CD14-positive monocyte (primary cell): Measurements from ENCODE around the gene HSD17B13. TPM values are rescaled to one million over a fixed set of nuclear protein-coding genes. Genes with fewer than 3 reads are reported as not detected.

Experiments
- DNase-seq, 3 donors: peaks; one replicate each; pipeline ENCODE4 v3.0.0-alpha.2; 2011 to 2022
- H2AFZ ChIP-seq: 2 replicates; pipeline ENCODE4 v1.6.0; 2012; ENCODE audit warnings: mild to moderate bottlenecking, low read depth, low read length, inconsistent platforms; ENCODE audit not compliant: insufficient read depth, poor library complexity, severe bottlenecking
- H3K27ac ChIP-seq, 2 donors: 1 replicate in 1 of 2; 2 replicates in 1 of 2; pipeline ENCODE4 v1.5.1; 2012 to 2013; ENCODE audit warnings: low read length in 2 of 2, control low read depth in 1 of 2, inconsistent platforms in 1 of 2, low read depth in 1 of 2, mild to moderate bottlenecking in 1 of 2
- H3K27me3 ChIP-seq, 2 donors: one replicate each; pipeline versions ENCODE4 v1.6.0 to v1.6.1; 2011 to 2013; ENCODE audit warnings: low read length in 2 of 2; ENCODE audit not compliant: control insufficient read depth in 2 of 2, insufficient read depth in 2 of 2
- H3K36me3 ChIP-seq, 2 donors: replicated peaks in 1 of 2; 1 replicate in 1 of 2; 2 replicates in 1 of 2; pipeline versions ENCODE4 v1.5.1 to v1.6.1; 2012 to 2013; ENCODE audit warnings: low read length in 2 of 2, control low read depth in 1 of 2, inconsistent platforms in 1 of 2, mild to moderate bottlenecking in 1 of 2; ENCODE audit not compliant: insufficient read depth in 2 of 2, control insufficient read depth in 1 of 2
- H3K4me1 ChIP-seq, 2 donors: 1 replicate in 1 of 2; 2 replicates in 1 of 2; pipeline versions ENCODE4 v1.5.1 to v1.6.1; 2012 to 2013; ENCODE audit warnings: low read length in 2 of 2, control low read depth in 1 of 2, inconsistent platforms in 1 of 2, mild to moderate bottlenecking in 1 of 2, moderate library complexity in 1 of 2; ENCODE audit not compliant: insufficient read depth in 2 of 2, control insufficient read depth in 1 of 2
- H3K4me2 ChIP-seq: replicated peaks from 2 replicates; pipeline ENCODE3; 2012; ENCODE audit warnings: low read length, moderate library complexity, mild to moderate bottlenecking; ENCODE audit not compliant: poor library complexity, severe bottlenecking; ENCODE audit errors: extremely low read depth
- H3K4me3 ChIP-seq, 3 experiments: fragments of 200-600 bp in 1 of 3; sonication (generic) in 1 of 3; replicated peaks in 1 of 3; 1 replicate in 2 of 3; 2 replicates in 1 of 3; pipeline ENCODE4 v1.5.1; 2011 to 2013; ENCODE audit warnings: low read length in 3 of 3, mild to moderate bottlenecking in 3 of 3, control low read depth in 2 of 3, low read depth in 2 of 3, inconsistent platforms in 1 of 3, moderate library complexity in 1 of 3
- H3K79me2 ChIP-seq: 2 replicates; pipeline ENCODE4 v1.6.0; 2012; ENCODE audit warnings: mild to moderate bottlenecking, control low read depth, inconsistent platforms, low read length, moderate library complexity; ENCODE audit not compliant: insufficient read depth
- H3K9ac ChIP-seq: 2 replicates; pipeline ENCODE4 v1.6.0; 2017; ENCODE audit warnings: low read length, mild to moderate bottlenecking; ENCODE audit not compliant: insufficient read depth, poor library complexity, severe bottlenecking
- H3K9me3 ChIP-seq, 2 donors: replicated peaks in 1 of 2; 1 replicate in 1 of 2; 2 replicates in 1 of 2; pipeline versions ENCODE4 v1.5.1 to v1.6.1; 2012 to 2013; ENCODE audit warnings: low read length in 2 of 2, control low read depth in 1 of 2; ENCODE audit not compliant: control insufficient read depth in 1 of 2, insufficient read depth in 1 of 2
- H4K20me1 ChIP-seq: 2 replicates; pipeline ENCODE4 v1.6.0; 2012; ENCODE audit warnings: mild to moderate bottlenecking, low read length, control low read depth, moderate library complexity; ENCODE audit not compliant: insufficient read depth
- H3K27ac Mint-ChIP-seq, 7 donors: one replicate each; pipeline ENCODE4 v1.8.0; 2020; ENCODE audit warnings: mild to moderate bottlenecking in 7 of 7, mixed read lengths in 7 of 7, moderate library complexity in 6 of 7, inconsistent platforms in 2 of 7
- H3K27me3 Mint-ChIP-seq, 3 donors: one replicate each; pipeline ENCODE4 v1.8.0; 2021 to 2022; ENCODE audit warnings: low read depth in 3 of 3, mild to moderate bottlenecking in 3 of 3, mixed read lengths in 3 of 3, moderate library complexity in 3 of 3, inconsistent platforms in 1 of 3
- H3K36me3 Mint-ChIP-seq, 2 donors: one replicate each; pipeline ENCODE4 v1.8.0; 2020; ENCODE audit warnings: mixed read lengths in 2 of 2, inconsistent platforms in 1 of 2, mild to moderate bottlenecking in 1 of 2
- H3K4me1 Mint-ChIP-seq: one replicate; pipeline ENCODE4 v1.8.0; 2020; ENCODE audit warnings: mild to moderate bottlenecking, mixed read lengths
- H3K4me3 Mint-ChIP-seq, 2 donors: one replicate each; pipeline ENCODE4 v1.8.0; 2020; ENCODE audit warnings: mild to moderate bottlenecking in 2 of 2, mixed read lengths in 2 of 2, moderate library complexity in 1 of 2
- H3K9me3 Mint-ChIP-seq, 7 donors: one replicate each; pipeline ENCODE4 v1.8.0; 2020 to 2022; ENCODE audit warnings: mixed read lengths in 7 of 7, mild to moderate bottlenecking in 6 of 7, moderate library complexity in 6 of 7, inconsistent platforms in 2 of 7
- CTCF ChIP-seq: fragments of 200-600 bp; IDR thresholded peaks from one replicate; pipeline ENCODE4 v1.8.0; 2022; ENCODE audit warnings: antibody characterized with exemption, mild to moderate bottlenecking
- WGBS: methylation state at CpG from one replicate; pipeline ENCODE4 v1.1.5; 2013; ENCODE audit warnings: missing lambda C conversion rate; ENCODE audit not compliant: insufficient coverage; 5-methylcytosine and 5-hydroxymethylcytosine counted together
- intact Hi-C, 2 donors: fragments of 100-400 bp; cut with micrococcal nuclease; formaldehyde crosslinking; loops; one replicate each; pipeline versions ENCODE4 v1.15.0 to v1.15.1; 2023
- polyA plus RNA-seq, 3 donors: library from polyadenylated mRNA; depleted of rRNA in 1 of 3; unstranded in 2 of 3; stranded (reverse) in 1 of 3; fragments of 300-500 nt in 2 of 3; fragments of >200 nt in 1 of 3; fragmentation: Illumina TruSeq in 2 of 3; gene quantifications; 1 replicate in 2 of 3; 2 replicates in 1 of 3; pipeline ENCODE4 v1.2.3, GENCODE V29; 2012 to 2021

HSD17B13 gene
- polyA plus RNA-seq, 3 donors = 0.08 to 0.73 TPM; not detected in 1

GRCh38 chr4:87327136-87327535 lies 4.5 kb upstream of the HSD17B13 start:
- no peak overlapping the region for H3K27ac Mint-ChIP-seq
- Histone ChIP-seq H3K27me3 (no peaks in the 10 kb centered on the region), H3K9ac (no peak overlapping the region), H3K36me3 (no peaks in the 10 kb centered on the region), H4K20me1 (no peaks in the 10 kb centered on the region), H3K4me1 (no peaks in the 10 kb centered on the region), H3K79me2 (no peaks in the 10 kb centered on the region), H3K9me3 (peaks cover 14 to 34% of the 10 kb centered on the region in 2 donors), H2AFZ (no peak overlapping the region), H3K4me2 (no peak overlapping the region), H3K27ac (no peak overlapping the region), H3K4me3 (no peak overlapping the region)
- H3K4me3 Mint-ChIP-seq = no peak overlapping the region
- intact Hi-C loops = no loop called here
- no peak for TF ChIP-seq CTCF
- H3K36me3 Mint-ChIP-seq = no peaks in the 10 kb centered on the region
- DNase-seq = no peak
- peaks cover 0 to 2% (median 0%) of the 10 kb centered on the region in 3 donors for H3K27me3 Mint-ChIP-seq
- WGBS = 100% methylated on average over 1 of the region's 1 CpG
- peaks cover 26 to 47% (median 38%) of the 10 kb centered on the region in 7 donors for H3K9me3 Mint-ChIP-seq
- peaks cover 6% of the 10 kb centered on the region for H3K4me1 Mint-ChIP-seq

- Mint-ChIP-seq H3K9me3 (peaks cover 21 to 40% (median 32%) of the 10 kb centered on the region in 7 donors), H3K4me1 (peaks cover 6% of the 10 kb centered on the region), H3K27ac (no peak overlapping the region), H3K27me3 (peaks cover 0 to 2% (median 0%) of the 10 kb centered on the region in 3 donors), H3K4me3 (no peak overlapping the region), H3K36me3 (no peaks in the 10 kb centered on the region)
- intact Hi-C loops = no loop called here
- no peak overlapping the region for H3K9ac ChIP-seq
- no peaks in the 10 kb centered on the region for H3K27me3 ChIP-seq
- no peaks in the 10 kb centered on the region for H3K79me2 ChIP-seq
- H3K4me1 ChIP-seq = no peaks in the 10 kb centered on the region
- no peak overlapping the region for H2AFZ ChIP-seq
- no peak for TF ChIP-seq CTCF
- no peak overlapping the region for H3K4me3 ChIP-seq
- no peaks in the 10 kb centered on the region for H4K20me1 ChIP-seq
- no CpG with 5 or more reads among the region's 3 CpGs for WGBS
- no peak overlapping the region for H3K4me2 ChIP-seq
- H3K36me3 ChIP-seq = no peaks in the 10 kb centered on the region
- DNase-seq = no peak
- H3K27ac ChIP-seq = no peak overlapping the region
- peaks cover 12 to 27% of the 10 kb centered on the region in 2 donors for H3K9me3 ChIP-seq
These were observed 3.8 kb upstream of the HSD17B13 start for GRCh38 chr4:87326460-87326859.
